WTC11 (cell line): ENCODE data around the gene VWA2. TPM values are rescaled to one million over a fixed set of nuclear protein-coding genes. Genes with fewer than 3 reads are reported as not detected.

Experiments used
- ATAC-seq: fragments of 200-7000 bp; cut with Tn5 transposase; 2 replicates; pipeline ENCODE4 v1.10.0; 2021; ENCODE audit warnings: mild to moderate bottlenecking, moderate library complexity
- CTCF ChIA-PET: fragments of 300-600 bp; sonication (Branson Sonifier 250); formaldehyde crosslinking; loops from one replicate; lab custom pipeline; 2021; ENCODE audit warnings: antibody characterized with exemption; lab: Charles Lee
- POLR2A ChIA-PET: fragments of 350-600 bp; sonication (Branson Sonifier 250); formaldehyde crosslinking; loops from one replicate; lab custom pipeline; 2021; ENCODE audit warnings: antibody characterized with exemption; lab: Charles Lee
- DNase-seq: peaks from one replicate; pipeline ENCODE4 v3.0.0; 2021; ENCODE audit warnings: low spot score
- H3K27ac Mint-ChIP-seq: 2 replicates; pipeline ENCODE4 v1.8.0; 2021; ENCODE audit warnings: mixed read lengths
- H3K27me3 Mint-ChIP-seq: 2 replicates; pipeline ENCODE4 v1.8.0; 2021; ENCODE audit warnings: low read depth, mild to moderate bottlenecking, moderate library complexity, mixed read lengths
- H3K36me3 Mint-ChIP-seq: 2 replicates; pipeline ENCODE4 v1.8.0; 2021; ENCODE audit warnings: mixed read lengths
- H3K4me1 Mint-ChIP-seq: 2 replicates; pipeline ENCODE4 v1.8.0; 2022; ENCODE audit warnings: mixed read lengths
- H3K4me3 Mint-ChIP-seq: 2 replicates; pipeline ENCODE4 v1.8.0; 2021; ENCODE audit warnings: mild to moderate bottlenecking, moderate library complexity, mixed read lengths
- H3K9me3 Mint-ChIP-seq: 2 replicates; pipeline ENCODE4 v1.8.0; 2021; ENCODE audit warnings: mixed read lengths
- ATF1 ChIP-seq: sonication (generic); formaldehyde crosslinking; IDR thresholded peaks from 2 replicates; pipeline ENCODE4 v1.8.1; 2023; ENCODE audit warnings: mild to moderate bottlenecking, moderate library complexity, missing genetic modification reagents
- FOXJ3 ChIP-seq: sonication (generic); formaldehyde crosslinking; IDR thresholded peaks from 2 replicates; pipeline ENCODE4 v1.9.0; 2021; ENCODE audit warnings: missing genetic modification reagents, mild to moderate bottlenecking, borderline replicate concordance
- GTF2I ChIP-seq: fragments of 250-450 bp; sonication (Bioruptor Pico); conservative IDR thresholded peaks from 2 replicates; pipeline ENCODE4 v1.4.0; 2021; ENCODE audit warnings: mild to moderate bottlenecking
- JUN ChIP-seq: sonication (generic); formaldehyde crosslinking; IDR thresholded peaks from 2 replicates; pipeline ENCODE4 v1.8.0; 2023; ENCODE audit warnings: mild to moderate bottlenecking, missing genetic modification reagents
- MXD4 ChIP-seq: fragments of 250-450 bp; sonication (Bioruptor Pico); IDR thresholded peaks from 2 replicates; pipeline ENCODE4 v1.8.0; 2021; ENCODE audit warnings: mild to moderate bottlenecking, moderate library complexity, borderline replicate concordance
- TEAD4 ChIP-seq: sonication (generic); formaldehyde crosslinking; IDR thresholded peaks from 2 replicates; pipeline ENCODE4 v1.8.0; 2022; ENCODE audit warnings: mild to moderate bottlenecking, missing genetic modification reagents
- ZNF121 ChIP-seq: sonication (generic); formaldehyde crosslinking; IDR thresholded peaks from 2 replicates; pipeline ENCODE4 v1.8.0; 2023; ENCODE audit warnings: missing genetic modification reagents
- ZNF416 ChIP-seq: fragments of 250-450 bp; sonication (Bioruptor Pico); IDR thresholded peaks from 2 replicates; pipeline ENCODE4 v1.9.0; 2021; ENCODE audit warnings: mild to moderate bottlenecking, inconsistent platforms
- ZNF671 ChIP-seq: fragments of 250-450 bp; sonication (Bioruptor Pico); IDR thresholded peaks from 2 replicates; pipeline ENCODE4 v1.8.0; 2021; ENCODE audit warnings: mild to moderate bottlenecking
- total RNA-seq: library from RNA; stranded (reverse); gene quantifications from 3 replicates; pipeline ENCODE4 v1.2.3, GENCODE V29; 2021
- TF ChIP-seq, protein P1 (sequence below): sonication (generic); formaldehyde crosslinking; IDR thresholded peaks from 2 replicates; pipeline ENCODE4 v1.8.1; 2023; ENCODE audit warnings: mild to moderate bottlenecking, missing genetic modification reagents
- TF ChIP-seq, protein P2 (sequence below): sonication (generic); formaldehyde crosslinking; IDR thresholded peaks from 2 replicates; pipeline ENCODE4 v1.8.1; 2022; ENCODE audit warnings: missing genetic modification reagents, borderline replicate concordance
- TF ChIP-seq, protein P3 (sequence below): fragments of 250-450 bp; sonication (Bioruptor Pico); conservative IDR thresholded peaks from 2 replicates; pipeline ENCODE4 v1.9.0; 2021; ENCODE audit warnings: mild to moderate bottlenecking
- TF ChIP-seq, protein P4 (sequence below): sonication (generic); formaldehyde crosslinking; IDR thresholded peaks from 2 replicates; pipeline ENCODE4 v1.8.0; 2023; ENCODE audit warnings: missing genetic modification reagents, mild to moderate bottlenecking, borderline replicate concordance
- TF ChIP-seq, protein P5 (sequence below): fragments of 250-450 bp; sonication (Bioruptor Pico); IDR thresholded peaks from 2 replicates; pipeline ENCODE4 v1.9.0; 2021; ENCODE audit warnings: mild to moderate bottlenecking
- TF ChIP-seq, protein P6 (sequence below): sonication (generic); formaldehyde crosslinking; IDR thresholded peaks from 2 replicates; pipeline ENCODE4 v1.8.1; 2023; ENCODE audit warnings: mild to moderate bottlenecking, missing genetic modification reagents
- TF ChIP-seq, protein P7 (sequence below): fragments of 250-450 bp; sonication (Bioruptor Pico); IDR thresholded peaks from 2 replicates; pipeline ENCODE4 v2.1.2; 2022; ENCODE audit warnings: mild to moderate bottlenecking, moderate library complexity
- TF ChIP-seq, protein P8 (sequence below): sonication (generic); formaldehyde crosslinking; conservative IDR thresholded peaks from 2 replicates; pipeline ENCODE4 v1.8.1; 2023; ENCODE audit warnings: mild to moderate bottlenecking, low read depth, missing genetic modification reagents, moderate library complexity

The VWA2 gene
- total RNA-seq, 1 experiment from 2014 or later, result 2.1 TPM

DNA sequence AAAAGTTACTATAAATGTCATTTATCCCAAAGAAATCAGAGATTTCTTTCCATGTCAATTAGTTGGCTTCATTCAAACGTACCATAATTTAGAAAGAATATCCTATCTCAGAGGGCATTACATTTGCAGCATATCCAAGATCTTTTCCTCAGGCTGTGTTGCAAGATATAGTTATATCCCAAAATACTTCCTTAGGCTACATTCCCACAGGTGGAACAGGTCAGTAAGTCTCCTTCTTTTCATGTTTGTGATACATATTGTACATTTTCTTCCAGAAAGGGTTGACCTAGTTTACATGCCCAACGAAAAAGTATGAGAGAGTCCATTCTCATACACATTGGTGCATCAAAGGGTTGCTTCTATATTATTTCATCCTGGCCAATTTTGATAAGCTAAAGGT is 26.9 kb upstream of the VWA2 start:
- H3K4me3 Mint-ChIP-seq, result no peak overlapping the region
- no peak for ATAC-seq
- no peaks in the 10 kb centered on the region for H3K4me1 Mint-ChIP-seq
- TF ChIP-seq, protein P1, sequence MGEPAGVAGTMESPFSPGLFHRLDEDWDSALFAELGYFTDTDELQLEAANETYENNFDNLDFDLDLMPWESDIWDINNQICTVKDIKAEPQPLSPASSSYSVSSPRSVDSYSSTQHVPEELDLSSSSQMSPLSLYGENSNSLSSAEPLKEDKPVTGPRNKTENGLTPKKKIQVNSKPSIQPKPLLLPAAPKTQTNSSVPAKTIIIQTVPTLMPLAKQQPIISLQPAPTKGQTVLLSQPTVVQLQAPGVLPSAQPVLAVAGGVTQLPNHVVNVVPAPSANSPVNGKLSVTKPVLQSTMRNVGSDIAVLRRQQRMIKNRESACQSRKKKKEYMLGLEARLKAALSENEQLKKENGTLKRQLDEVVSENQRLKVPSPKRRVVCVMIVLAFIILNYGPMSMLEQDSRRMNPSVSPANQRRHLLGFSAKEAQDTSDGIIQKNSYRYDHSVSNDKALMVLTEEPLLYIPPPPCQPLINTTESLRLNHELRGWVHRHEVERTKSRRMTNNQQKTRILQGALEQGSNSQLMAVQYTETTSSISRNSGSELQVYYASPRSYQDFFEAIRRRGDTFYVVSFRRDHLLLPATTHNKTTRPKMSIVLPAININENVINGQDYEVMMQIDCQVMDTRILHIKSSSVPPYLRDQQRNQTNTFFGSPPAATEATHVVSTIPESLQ, result no peak
- TF ChIP-seq, protein P2, sequence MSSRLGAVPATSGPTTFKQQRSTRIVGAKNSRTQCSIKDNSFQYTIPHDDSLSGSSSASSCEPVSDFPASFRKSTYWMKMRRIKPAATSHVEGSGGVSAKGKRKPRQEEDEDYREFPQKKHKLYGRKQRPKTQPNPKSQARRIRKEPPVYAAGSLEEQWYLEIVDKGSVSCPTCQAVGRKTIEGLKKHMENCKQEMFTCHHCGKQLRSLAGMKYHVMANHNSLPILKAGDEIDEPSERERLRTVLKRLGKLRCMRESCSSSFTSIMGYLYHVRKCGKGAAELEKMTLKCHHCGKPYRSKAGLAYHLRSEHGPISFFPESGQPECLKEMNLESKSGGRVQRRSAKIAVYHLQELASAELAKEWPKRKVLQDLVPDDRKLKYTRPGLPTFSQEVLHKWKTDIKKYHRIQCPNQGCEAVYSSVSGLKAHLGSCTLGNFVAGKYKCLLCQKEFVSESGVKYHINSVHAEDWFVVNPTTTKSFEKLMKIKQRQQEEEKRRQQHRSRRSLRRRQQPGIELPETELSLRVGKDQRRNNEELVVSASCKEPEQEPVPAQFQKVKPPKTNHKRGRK (CRISPR knock-in tag), result no peak
- TF ChIP-seq ZNF121 (CRISPR knock-in tag), result no peak
- TF ChIP-seq, protein P3, sequence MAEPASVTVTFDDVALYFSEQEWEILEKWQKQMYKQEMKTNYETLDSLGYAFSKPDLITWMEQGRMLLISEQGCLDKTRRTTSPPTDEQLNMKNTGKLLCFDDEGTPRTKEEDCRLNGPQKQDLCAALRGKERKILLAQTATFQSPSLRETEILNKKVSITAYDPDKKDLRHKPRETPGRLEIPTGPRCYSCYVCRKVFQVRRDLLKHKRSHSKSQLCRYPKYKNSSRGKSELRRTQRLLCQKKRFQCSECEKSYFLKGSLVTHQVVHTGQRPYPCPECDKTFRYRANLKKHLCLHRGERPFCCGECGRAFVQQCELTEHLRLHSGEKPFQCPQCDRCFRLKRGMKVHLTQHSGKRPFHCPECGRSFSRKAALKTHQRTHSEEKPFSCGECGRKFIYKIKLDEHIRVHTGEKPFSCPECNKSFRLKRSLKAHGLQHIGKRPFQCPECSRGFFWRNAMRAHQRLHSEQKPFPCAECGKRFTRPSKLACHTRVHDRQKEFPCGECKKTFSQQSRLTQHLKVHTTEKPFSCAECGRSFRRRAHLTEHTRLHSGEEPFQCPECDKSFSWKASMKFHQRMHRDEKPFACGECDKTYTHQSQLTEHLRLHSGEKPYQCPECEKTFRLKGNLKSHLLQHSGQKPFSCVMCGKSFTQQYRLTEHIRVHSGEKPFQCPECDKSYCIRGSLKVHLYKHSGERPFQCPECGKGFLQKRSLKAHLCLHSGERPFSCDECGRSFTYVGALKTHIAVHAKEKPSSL (CRISPR knock-in tag), result no peak
- TF ChIP-seq FOXJ3 (CRISPR knock-in tag), result no peak
- TF ChIP-seq, protein P4, sequence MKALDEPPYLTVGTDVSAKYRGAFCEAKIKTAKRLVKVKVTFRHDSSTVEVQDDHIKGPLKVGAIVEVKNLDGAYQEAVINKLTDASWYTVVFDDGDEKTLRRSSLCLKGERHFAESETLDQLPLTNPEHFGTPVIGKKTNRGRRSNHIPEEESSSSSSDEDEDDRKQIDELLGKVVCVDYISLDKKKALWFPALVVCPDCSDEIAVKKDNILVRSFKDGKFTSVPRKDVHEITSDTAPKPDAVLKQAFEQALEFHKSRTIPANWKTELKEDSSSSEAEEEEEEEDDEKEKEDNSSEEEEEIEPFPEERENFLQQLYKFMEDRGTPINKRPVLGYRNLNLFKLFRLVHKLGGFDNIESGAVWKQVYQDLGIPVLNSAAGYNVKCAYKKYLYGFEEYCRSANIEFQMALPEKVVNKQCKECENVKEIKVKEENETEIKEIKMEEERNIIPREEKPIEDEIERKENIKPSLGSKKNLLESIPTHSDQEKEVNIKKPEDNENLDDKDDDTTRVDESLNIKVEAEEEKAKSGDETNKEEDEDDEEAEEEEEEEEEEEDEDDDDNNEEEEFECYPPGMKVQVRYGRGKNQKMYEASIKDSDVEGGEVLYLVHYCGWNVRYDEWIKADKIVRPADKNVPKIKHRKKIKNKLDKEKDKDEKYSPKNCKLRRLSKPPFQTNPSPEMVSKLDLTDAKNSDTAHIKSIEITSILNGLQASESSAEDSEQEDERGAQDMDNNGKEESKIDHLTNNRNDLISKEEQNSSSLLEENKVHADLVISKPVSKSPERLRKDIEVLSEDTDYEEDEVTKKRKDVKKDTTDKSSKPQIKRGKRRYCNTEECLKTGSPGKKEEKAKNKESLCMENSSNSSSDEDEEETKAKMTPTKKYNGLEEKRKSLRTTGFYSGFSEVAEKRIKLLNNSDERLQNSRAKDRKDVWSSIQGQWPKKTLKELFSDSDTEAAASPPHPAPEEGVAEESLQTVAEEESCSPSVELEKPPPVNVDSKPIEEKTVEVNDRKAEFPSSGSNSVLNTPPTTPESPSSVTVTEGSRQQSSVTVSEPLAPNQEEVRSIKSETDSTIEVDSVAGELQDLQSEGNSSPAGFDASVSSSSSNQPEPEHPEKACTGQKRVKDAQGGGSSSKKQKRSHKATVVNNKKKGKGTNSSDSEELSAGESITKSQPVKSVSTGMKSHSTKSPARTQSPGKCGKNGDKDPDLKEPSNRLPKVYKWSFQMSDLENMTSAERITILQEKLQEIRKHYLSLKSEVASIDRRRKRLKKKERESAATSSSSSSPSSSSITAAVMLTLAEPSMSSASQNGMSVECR (CRISPR knock-in tag), result no peak
- TF ChIP-seq, protein P5, sequence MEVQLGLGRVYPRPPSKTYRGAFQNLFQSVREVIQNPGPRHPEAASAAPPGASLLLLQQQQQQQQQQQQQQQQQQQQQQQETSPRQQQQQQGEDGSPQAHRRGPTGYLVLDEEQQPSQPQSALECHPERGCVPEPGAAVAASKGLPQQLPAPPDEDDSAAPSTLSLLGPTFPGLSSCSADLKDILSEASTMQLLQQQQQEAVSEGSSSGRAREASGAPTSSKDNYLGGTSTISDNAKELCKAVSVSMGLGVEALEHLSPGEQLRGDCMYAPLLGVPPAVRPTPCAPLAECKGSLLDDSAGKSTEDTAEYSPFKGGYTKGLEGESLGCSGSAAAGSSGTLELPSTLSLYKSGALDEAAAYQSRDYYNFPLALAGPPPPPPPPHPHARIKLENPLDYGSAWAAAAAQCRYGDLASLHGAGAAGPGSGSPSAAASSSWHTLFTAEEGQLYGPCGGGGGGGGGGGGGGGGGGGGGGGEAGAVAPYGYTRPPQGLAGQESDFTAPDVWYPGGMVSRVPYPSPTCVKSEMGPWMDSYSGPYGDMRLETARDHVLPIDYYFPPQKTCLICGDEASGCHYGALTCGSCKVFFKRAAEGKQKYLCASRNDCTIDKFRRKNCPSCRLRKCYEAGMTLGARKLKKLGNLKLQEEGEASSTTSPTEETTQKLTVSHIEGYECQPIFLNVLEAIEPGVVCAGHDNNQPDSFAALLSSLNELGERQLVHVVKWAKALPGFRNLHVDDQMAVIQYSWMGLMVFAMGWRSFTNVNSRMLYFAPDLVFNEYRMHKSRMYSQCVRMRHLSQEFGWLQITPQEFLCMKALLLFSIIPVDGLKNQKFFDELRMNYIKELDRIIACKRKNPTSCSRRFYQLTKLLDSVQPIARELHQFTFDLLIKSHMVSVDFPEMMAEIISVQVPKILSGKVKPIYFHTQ (CRISPR knock-in tag), result no peak
- TF ChIP-seq, protein P6, sequence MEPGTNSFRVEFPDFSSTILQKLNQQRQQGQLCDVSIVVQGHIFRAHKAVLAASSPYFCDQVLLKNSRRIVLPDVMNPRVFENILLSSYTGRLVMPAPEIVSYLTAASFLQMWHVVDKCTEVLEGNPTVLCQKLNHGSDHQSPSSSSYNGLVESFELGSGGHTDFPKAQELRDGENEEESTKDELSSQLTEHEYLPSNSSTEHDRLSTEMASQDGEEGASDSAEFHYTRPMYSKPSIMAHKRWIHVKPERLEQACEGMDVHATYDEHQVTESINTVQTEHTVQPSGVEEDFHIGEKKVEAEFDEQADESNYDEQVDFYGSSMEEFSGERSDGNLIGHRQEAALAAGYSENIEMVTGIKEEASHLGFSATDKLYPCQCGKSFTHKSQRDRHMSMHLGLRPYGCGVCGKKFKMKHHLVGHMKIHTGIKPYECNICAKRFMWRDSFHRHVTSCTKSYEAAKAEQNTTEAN, result no peak
- TF ChIP-seq ZNF416, result no peak
- ChIA-PET CTCF (no interaction called here), POLR2A (no interaction called here)
- H3K9me3 Mint-ChIP-seq, result no peaks in the 10 kb centered on the region
- no peaks in the 10 kb centered on the region for H3K27me3 Mint-ChIP-seq
- DNase-seq, result no peak
- no peaks in the 10 kb centered on the region for H3K36me3 Mint-ChIP-seq
- H3K27ac Mint-ChIP-seq, result no peak overlapping the region

DNA sequence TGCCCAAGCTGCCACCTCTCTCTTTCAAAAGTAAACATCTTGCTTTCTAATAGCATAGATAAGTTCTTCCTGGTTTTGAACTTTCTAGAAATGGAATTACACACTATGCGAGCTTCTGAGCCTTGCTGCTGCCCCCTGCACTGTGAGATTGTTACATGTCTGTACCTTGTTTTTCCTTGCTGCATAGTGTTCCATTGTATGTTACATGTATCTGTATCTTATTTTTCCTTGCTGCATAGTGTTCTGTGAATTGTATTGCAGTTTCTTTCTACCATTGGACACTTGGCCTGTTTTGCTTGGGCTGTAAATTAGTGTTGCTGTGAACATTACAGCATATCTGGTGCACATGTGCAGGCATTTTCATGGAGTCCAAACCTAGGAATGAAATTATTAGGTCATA is 24.0 kb upstream of the VWA2 start:
- POLR2A ChIA-PET, result no interaction called here
- CTCF ChIA-PET, result no interaction called here
- TF ChIP-seq MXD4 (no peak), ATF1 (CRISPR knock-in tag) (no peak), ZNF671 (CRISPR knock-in tag) (no peak), GTF2I (CRISPR knock-in tag) (no peak), JUN (no peak), TEAD4 (CRISPR knock-in tag) (no peak)
- TF ChIP-seq, protein P7, sequence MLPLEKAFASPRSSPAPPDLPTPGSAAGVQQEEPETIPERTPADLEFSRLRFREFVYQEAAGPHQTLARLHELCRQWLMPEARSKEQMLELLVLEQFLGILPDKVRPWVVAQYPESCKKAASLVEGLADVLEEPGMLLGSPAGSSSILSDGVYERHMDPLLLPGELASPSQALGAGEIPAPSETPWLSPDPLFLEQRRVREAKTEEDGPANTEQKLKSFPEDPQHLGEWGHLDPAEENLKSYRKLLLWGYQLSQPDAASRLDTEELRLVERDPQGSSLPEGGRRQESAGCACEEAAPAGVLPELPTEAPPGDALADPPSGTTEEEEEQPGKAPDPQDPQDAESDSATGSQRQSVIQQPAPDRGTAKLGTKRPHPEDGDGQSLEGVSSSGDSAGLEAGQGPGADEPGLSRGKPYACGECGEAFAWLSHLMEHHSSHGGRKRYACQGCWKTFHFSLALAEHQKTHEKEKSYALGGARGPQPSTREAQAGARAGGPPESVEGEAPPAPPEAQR (CRISPR knock-in tag), result no peak
- TF ChIP-seq, protein P8, sequence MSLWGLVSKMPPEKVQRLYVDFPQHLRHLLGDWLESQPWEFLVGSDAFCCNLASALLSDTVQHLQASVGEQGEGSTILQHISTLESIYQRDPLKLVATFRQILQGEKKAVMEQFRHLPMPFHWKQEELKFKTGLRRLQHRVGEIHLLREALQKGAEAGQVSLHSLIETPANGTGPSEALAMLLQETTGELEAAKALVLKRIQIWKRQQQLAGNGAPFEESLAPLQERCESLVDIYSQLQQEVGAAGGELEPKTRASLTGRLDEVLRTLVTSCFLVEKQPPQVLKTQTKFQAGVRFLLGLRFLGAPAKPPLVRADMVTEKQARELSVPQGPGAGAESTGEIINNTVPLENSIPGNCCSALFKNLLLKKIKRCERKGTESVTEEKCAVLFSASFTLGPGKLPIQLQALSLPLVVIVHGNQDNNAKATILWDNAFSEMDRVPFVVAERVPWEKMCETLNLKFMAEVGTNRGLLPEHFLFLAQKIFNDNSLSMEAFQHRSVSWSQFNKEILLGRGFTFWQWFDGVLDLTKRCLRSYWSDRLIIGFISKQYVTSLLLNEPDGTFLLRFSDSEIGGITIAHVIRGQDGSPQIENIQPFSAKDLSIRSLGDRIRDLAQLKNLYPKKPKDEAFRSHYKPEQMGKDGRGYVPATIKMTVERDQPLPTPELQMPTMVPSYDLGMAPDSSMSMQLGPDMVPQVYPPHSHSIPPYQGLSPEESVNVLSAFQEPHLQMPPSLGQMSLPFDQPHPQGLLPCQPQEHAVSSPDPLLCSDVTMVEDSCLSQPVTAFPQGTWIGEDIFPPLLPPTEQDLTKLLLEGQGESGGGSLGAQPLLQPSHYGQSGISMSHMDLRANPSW (CRISPR knock-in tag), result no peak

More for the DNA sequence above, 24.0 kb upstream of the VWA2 start:
- Mint-ChIP-seq H3K9me3 (no peaks in the 10 kb centered on the region), H3K27me3 (no peaks in the 10 kb centered on the region), H3K27ac (no peak overlapping the region), H3K4me1 (no peaks in the 10 kb centered on the region), H3K4me3 (no peak overlapping the region), H3K36me3 (no peaks in the 10 kb centered on the region)
- DNase-seq, result no peak
- no peak for ATAC-seq
